Spleen (tissue), 11 donors: ENCODE data around the gene SPTBN1. TPM values are rescaled to one million over a fixed set of nuclear protein-coding genes. Genes with fewer than 3 reads are reported as not detected.

ENCODE experiments used
- DNase-seq: peaks from one replicate; pipeline ENCODE4 v3.0.0-alpha.2; 2020
- H3K27ac ChIP-seq, 8 donors: fragments of 200-600 bp; sonication (generic) in 7 of 8; 1 replicate in 4 of 8; 2 replicates in 4 of 8; pipeline versions ENCODE4 v1.5.0 to v1.8.0; 2016 to 2021; ENCODE audit warnings: inconsistent platforms in 4 of 8, mild to moderate bottlenecking in 4 of 8, moderate library complexity in 1 of 8
- H3K27me3 ChIP-seq, 7 donors: fragments of 200-600 bp; sonication (generic) in 6 of 7; replicated peaks in 1 of 7; 1 replicate in 4 of 7; 2 replicates in 3 of 7; pipeline versions ENCODE4 v1.5.0 to v1.8.0; 2016 to 2021; ENCODE audit warnings: inconsistent platforms in 3 of 7, mild to moderate bottlenecking in 1 of 7
- H3K36me3 ChIP-seq, 6 donors: fragments of 200-600 bp; sonication (generic) in 5 of 6; 1 replicate in 4 of 6; 2 replicates in 2 of 6; pipeline versions ENCODE4 v1.5.0 to v1.8.0; 2016 to 2021; ENCODE audit warnings: inconsistent platforms in 2 of 6
- H3K4me1 ChIP-seq, 6 donors: fragments of 200-600 bp; sonication (generic) in 5 of 6; 1 replicate in 3 of 6; 2 replicates in 3 of 6; pipeline versions ENCODE4 v1.5.0 to v1.8.0; 2016 to 2021; ENCODE audit warnings: inconsistent platforms in 3 of 6
- H3K4me3 ChIP-seq, 8 donors: fragments of 200-600 bp; sonication (generic) in 7 of 8; 1 replicate in 4 of 8; 2 replicates in 4 of 8; pipeline versions ENCODE4 v1.5.0 to v1.8.0; 2016 to 2021; ENCODE audit warnings: inconsistent platforms in 4 of 8, mild to moderate bottlenecking in 4 of 8, moderate library complexity in 2 of 8
- H3K9me3 ChIP-seq, 8 donors: fragments of 200-600 bp; sonication (generic) in 7 of 8; 1 replicate in 4 of 8; 2 replicates in 4 of 8; pipeline versions ENCODE4 v1.5.0 to v1.8.0; 2016 to 2021; ENCODE audit warnings: inconsistent platforms in 4 of 8
- CTCF ChIP-seq, 11 experiments: fragments of 200-600 bp in 7 of 11; fragments of 450-650 bp in 4 of 11; sonication (generic) in 4 of 11; IDR thresholded peaks in 8 of 11; conservative IDR thresholded peaks in 3 of 11; 1 replicate in 7 of 11; 2 replicates in 4 of 11; pipeline versions ENCODE4 v1.4.0 to v1.8.0; 2016 to 2021; ENCODE audit warnings: antibody characterized with exemption in 11 of 11, inconsistent platforms in 4 of 11, mild to moderate bottlenecking in 1 of 11
- POLR2A ChIP-seq, 3 donors: fragments of 450-650 bp; IDR thresholded peaks; one replicate each; pipeline ENCODE4 v1.5.1; 2017; ENCODE audit warnings: antibody characterized with exemption in 3 of 3, mild to moderate bottlenecking in 1 of 3
- POLR2AphosphoS5 ChIP-seq, 3 donors: sonication (generic); formaldehyde crosslinking; IDR thresholded peaks; one replicate each; pipeline ENCODE4 v1.5.1; 2017; ENCODE audit warnings: antibody characterized with exemption in 3 of 3
- WGBS, 5 donors: extraction: QIAGEN DNeasy Blood & Tissue Kit in 3 of 5; methylation state at CpG; one replicate each; pipeline versions ENCODE4 v1.1.5 to v1.1.7; 2013 to 2018; 5-methylcytosine and 5-hydroxymethylcytosine counted together
- intact Hi-C: fragments of 100-400 bp; cut with DNase I; formaldehyde crosslinking; loops from one replicate; pipeline ENCODE4 v1.15.0; 2023; ENCODE audit warnings: low total_unique reads
- polyA plus RNA-seq, 3 donors: library from polyadenylated mRNA; stranded (reverse); fragments of 200-250 nt; gene quantifications; one replicate each; pipeline ENCODE4 v1.2.1, GENCODE V29; 2013
- total RNA-seq, 7 donors: library from RNA; depleted of rRNA in 3 of 7; stranded (reverse); fragments of >200 nt in 3 of 7; fragmentation: NEBNext Ultra II Directional in 4 of 7; extraction: Animal tissue kit (Norgen Biotek cat#: 25700) in 4 of 7; gene quantifications; one replicate each; pipeline versions ENCODE4 v1.1.0 to v1.2.1, GENCODE V29; 2016 to 2021
- donor health status: healthy with polysubstance abuse.
- donor health status: DM: no; HTN: no; CAD: no; lungs with moderate emphysema.
- donor health status: DM: no; HTN: no; CAD: no.
- donor health status: Bipolar disorder and iron deficiency.
- donor health status: healthy.
- donor health status: DM: no; HTN: no; CAD: no.
- donor health status: DM: yes; HTN: yes; CAD: no.

Gene SPTBN1
- total and polyA plus RNA-seq, 10 donors, result 32.7 to 352 (median 269) TPM

DNA sequence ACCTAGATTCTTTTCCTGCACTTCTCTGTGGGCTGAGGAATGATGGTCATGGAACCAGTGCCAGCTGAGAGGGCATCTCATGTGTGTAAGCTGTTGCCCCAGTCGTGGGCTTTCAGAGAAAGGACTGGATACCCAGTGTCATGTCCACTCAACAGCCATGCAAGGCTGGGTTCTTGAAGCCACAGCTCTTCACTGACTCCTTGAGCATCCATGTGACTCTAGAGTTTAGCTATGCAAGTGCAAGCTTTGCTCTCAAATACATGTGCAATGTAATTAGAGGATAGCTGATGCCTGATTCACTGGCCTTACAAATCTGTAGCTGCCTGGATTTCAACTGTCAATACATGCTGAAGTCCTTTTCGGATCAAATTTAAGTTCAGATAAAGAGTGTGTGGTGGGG, 220.5 kb downstream of the SPTBN1 start:
- Histone ChIP-seq H3K27me3 (no peaks in the 10 kb centered on the region), H3K27ac (no peak overlapping the region), H3K9me3 (no peaks in the 10 kb centered on the region), H3K4me3 (no peak overlapping the region), H3K36me3 (no peaks in the 10 kb centered on the region), H3K4me1 (peaks cover 6 to 55% (median 37%) of the 10 kb centered on the region in 6 donors)
- whole genome bisulfite sequencing, 5 donors, result 80 to 92% (median 82%) methylated on average over 2 of the region's 2 CpGs
- intact Hi-C loops, result no loop called here
- TF ChIP-seq POLR2A (IDR thresholded peaks at IDR 0.05), result no peak
- no peak for TF ChIP-seq POLR2AphosphoS5 (IDR thresholded peaks at IDR 0.05)
- TF ChIP-seq CTCF (IDR thresholded peaks at IDR 0.05 in 8 of 11, conservative IDR thresholded peaks at IDR 0.05 in 3 of 11), result no peak
- no peak for DNase-seq

DNA sequence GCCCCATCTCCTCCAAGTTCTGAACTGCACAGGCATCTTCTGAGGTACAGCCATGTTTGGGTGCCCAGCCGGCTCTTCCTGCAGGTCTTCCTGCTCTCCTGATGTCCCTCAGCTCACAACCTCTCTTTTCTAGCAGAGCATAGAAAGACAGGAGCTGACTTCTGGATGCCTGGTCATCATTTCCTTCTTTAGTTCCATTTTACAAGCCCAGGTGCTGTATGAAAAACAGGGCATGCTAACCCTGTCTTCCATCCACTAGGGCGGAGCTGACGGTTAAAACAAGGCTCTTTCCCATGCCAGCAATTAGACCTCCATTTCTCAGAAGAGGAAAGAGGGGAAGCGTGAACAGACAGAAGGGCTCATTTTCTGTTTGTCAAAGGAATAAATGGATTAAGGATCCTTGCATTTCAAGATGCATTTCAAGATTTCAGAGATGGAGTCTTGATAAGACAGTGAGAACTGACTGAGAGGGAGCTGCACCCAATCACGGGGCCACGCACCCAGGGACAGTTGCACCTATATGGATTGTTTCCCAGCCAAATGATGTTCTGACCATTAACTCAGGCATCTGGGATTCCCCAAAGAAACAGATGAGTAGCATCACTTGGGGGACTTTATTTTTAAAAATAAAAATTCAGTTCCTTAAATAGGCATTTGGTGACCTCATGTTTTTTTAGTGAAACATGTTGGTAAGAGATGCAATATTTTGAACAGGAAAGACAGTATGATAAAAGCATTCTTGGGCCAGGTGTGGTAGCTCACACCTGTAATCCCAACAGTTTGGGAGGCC, 221.5 kb downstream of the SPTBN1 start:
- Histone ChIP-seq H3K27ac (no peak overlapping the region), H3K9me3 (no peaks in the 10 kb centered on the region), H3K36me3 (no peaks in the 10 kb centered on the region), H3K4me1 (peaks cover 6 to 44% (median 31%) of the 10 kb centered on the region in 6 donors), H3K4me3 (no peak overlapping the region), H3K27me3 (no peaks in the 10 kb centered on the region)
- no peak for DNase-seq
- TF ChIP-seq POLR2A (IDR thresholded peaks at IDR 0.05) (no peak), POLR2AphosphoS5 (IDR thresholded peaks at IDR 0.05) (no peak), CTCF (IDR thresholded peaks at IDR 0.05 in 8 of 11, conservative IDR thresholded peaks at IDR 0.05 in 3 of 11) (no peak)
- intact Hi-C loops, result no loop called here
- 91 to 95% (median 94%) methylated on average over 6 of the region's 6 CpGs for WGBS, 5 donors

DNA sequence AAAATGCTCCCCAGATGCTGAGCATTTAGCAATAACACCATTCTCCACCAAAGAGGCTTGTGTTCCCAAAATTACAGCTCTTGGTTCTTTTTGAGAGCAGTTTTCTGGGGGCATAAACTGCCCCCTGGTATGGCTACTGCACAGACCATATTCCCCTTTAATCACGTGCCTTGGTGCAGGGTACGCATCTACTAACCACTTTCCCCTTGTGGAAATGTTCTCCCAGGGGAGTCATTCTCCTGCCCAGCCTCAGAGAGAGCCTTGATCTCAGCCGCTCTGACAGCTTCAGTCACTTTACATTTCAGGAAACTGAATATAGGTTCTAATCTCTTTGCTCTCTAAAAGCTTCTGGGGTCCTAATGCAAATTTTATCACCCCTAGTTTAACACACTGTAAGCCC, 222.6 kb downstream of the SPTBN1 start:
- TF ChIP-seq POLR2A (IDR thresholded peaks at IDR 0.05) (no peak), POLR2AphosphoS5 (IDR thresholded peaks at IDR 0.05) (no peak), CTCF (IDR thresholded peaks at IDR 0.05 in 8 of 11, conservative IDR thresholded peaks at IDR 0.05 in 3 of 11) (no peak)
- Histone ChIP-seq H3K4me1 (peaks cover 0 to 34% (median 20%) of the 10 kb centered on the region in 6 donors), H3K4me3 (no peak overlapping the region), H3K36me3 (no peaks in the 10 kb centered on the region), H3K9me3 (no peaks in the 10 kb centered on the region), H3K27me3 (no peaks in the 10 kb centered on the region), H3K27ac (no peak overlapping the region)
- DNase-seq, result no peak
- 51 to 70% (median 53%) methylated on average over 3 of the region's 3 CpGs for WGBS, 5 donors
- intact Hi-C loops, result no loop called here

- Histone ChIP-seq H3K27ac (peak overlapping the region in 1 of 8 donors; percentile 40), H3K9me3 (no peaks in the 10 kb centered on the region), H3K4me1 (peaks cover 0 to 19% (median 13%) of the 10 kb centered on the region in 6 donors), H3K27me3 (no peaks in the 10 kb centered on the region), H3K36me3 (no peaks in the 10 kb centered on the region), H3K4me3 (no peak overlapping the region)
- intact Hi-C loops, result no loop called here
- DNase-seq, result no peak
- TF ChIP-seq CTCF (IDR thresholded peaks at IDR 0.05 in 8 of 11, conservative IDR thresholded peaks at IDR 0.05 in 3 of 11) (no peak), POLR2A (IDR thresholded peaks at IDR 0.05) (no peak), POLR2AphosphoS5 (IDR thresholded peaks at IDR 0.05) (no peak)
- 61 to 70% (median 64%) methylated on average over 5 to 6 of the region's 6 CpGs for WGBS, 5 donors
These were observed 224.4 kb downstream of the SPTBN1 start for GRCh38 chr2:54680397-54681041.
